SK-N-SH (cell line): ENCODE results near the gene C16orf95. TPM values are rescaled to one million over a fixed set of nuclear protein-coding genes. Genes with fewer than 3 reads are reported as not detected.

Experiments
- CTCF ChIA-PET: fragments of 300-600, 350-600 bp; formaldehyde crosslinking; extraction: SDS; loops from one replicate; lab custom pipeline; 2021; lab: Yijun Ruan, JAX
- POLR2A ChIA-PET: fragments of 350-600 bp; sonication (Branson Sonifier 250); formaldehyde crosslinking; extraction: SDS; loops from one replicate; lab custom pipeline; 2020; ENCODE audit warnings: antibody characterized with exemption, inconsistent platforms; lab: Yijun Ruan, JAX
- DNase-seq: peaks from one replicate; pipeline ENCODE4 v3.0.0; 2012
- H2AFZ ChIP-seq: fragments of 200-600 bp; sonication (generic); 2 replicates; pipeline ENCODE4 v1.8.1; 2016; ENCODE audit warnings: antibody characterized with exemption, mild to moderate bottlenecking, low read depth
- H3F3A ChIP-seq: fragments of 200-600 bp; sonication (generic); replicated peaks from 2 replicates; pipeline ENCODE3; 2016; ENCODE audit warnings: antibody characterized with exemption, mild to moderate bottlenecking; ENCODE audit not compliant: insufficient read depth
- H3K27ac ChIP-seq, 2 experiments: fragments of 200-500 bp in 1 of 2; fragments of 200-600 bp in 1 of 2; sonication (Bioruptor generic) in 1 of 2; sonication (generic), shearing (Covaris generic) in 1 of 2; 2 replicates each; pipeline versions ENCODE4 v1.5.1 to v1.6.1; 2014 to 2016; ENCODE audit warnings: low read depth in 2 of 2, inconsistent platforms in 1 of 2, low read length in 1 of 2, mild to moderate bottlenecking in 1 of 2, mixed read lengths in 1 of 2
- H3K27me3 ChIP-seq: fragments of 200-600 bp; sonication (generic), shearing (Covaris generic); 2 replicates; pipeline ENCODE4 v1.6.1; 2016; ENCODE audit warnings: mixed run types; ENCODE audit not compliant: insufficient read depth
- H3K36me3 ChIP-seq, 2 experiments: fragments of 200-500 bp in 1 of 2; fragments of 200-600 bp in 1 of 2; sonication (Bioruptor generic) in 1 of 2; sonication (generic) in 1 of 2; replicated peaks in 1 of 2; 2 replicates each; pipeline versions ENCODE3 to v1.5.1; 2014 to 2016; ENCODE audit warnings: low read length in 1 of 2, mild to moderate bottlenecking in 1 of 2; ENCODE audit not compliant: insufficient read depth in 2 of 2, control insufficient read depth in 1 of 2
- H3K4me1 ChIP-seq, 2 experiments: fragments of 200-500 bp in 1 of 2; fragments of 200-600 bp in 1 of 2; sonication (Bioruptor generic) in 1 of 2; sonication (generic), shearing (Covaris generic) in 1 of 2; 2 replicates each; pipeline versions ENCODE4 v1.5.1 to v1.6.1; 2014 to 2016; ENCODE audit warnings: low read depth in 1 of 2, low read length in 1 of 2, mixed run types in 1 of 2; ENCODE audit not compliant: insufficient read depth in 2 of 2, control insufficient read depth in 1 of 2
- H3K4me2 ChIP-seq: fragments of 200-600 bp; sonication (generic), shearing (Covaris generic); 2 replicates; pipeline ENCODE4 v1.6.1; 2017; ENCODE audit warnings: mixed run types
- H3K4me3 ChIP-seq, 2 experiments: fragments of 200-500 bp in 1 of 2; fragments of 200-600 bp in 1 of 2; sonication (Bioruptor generic) in 1 of 2; sonication (generic), shearing (Covaris generic) in 1 of 2; 2 replicates each; pipeline versions ENCODE4 v1.5.1 to v1.8.1; 2014 to 2016; ENCODE audit warnings: low read depth in 2 of 2, inconsistent platforms in 1 of 2, low read length in 1 of 2, mild to moderate bottlenecking in 1 of 2, mixed read lengths in 1 of 2, moderate library complexity in 1 of 2
- H3K79me2 ChIP-seq: fragments of 200-600 bp; sonication (generic); 2 replicates; pipeline ENCODE4 v1.8.1; 2017; ENCODE audit warnings: mild to moderate bottlenecking; ENCODE audit not compliant: insufficient read depth
- H3K9ac ChIP-seq: fragments of 200-600 bp; sonication (generic); 2 replicates; pipeline ENCODE4 v1.6.1; 2017; ENCODE audit warnings: mixed run types
- H3K9me2 ChIP-seq: fragments of 200-600 bp; sonication (generic); 2 replicates; pipeline ENCODE4 v1.6.1; 2017; ENCODE audit warnings: mixed run types
- H3K9me3 ChIP-seq: fragments of 200-600 bp; sonication (generic); 2 replicates; pipeline ENCODE4 v1.6.1; 2017; ENCODE audit warnings: mixed run types, mild to moderate bottlenecking, moderate library complexity
- H4K20me1 ChIP-seq: fragments of 200-600 bp; sonication (generic); 2 replicates; pipeline ENCODE4 v1.6.1; 2017; ENCODE audit warnings: mild to moderate bottlenecking, mixed run types; ENCODE audit not compliant: insufficient read depth
- EZH2phosphoT487 ChIP-seq: fragments of 200-600 bp; sonication (generic); IDR thresholded peaks from 2 replicates; pipeline ENCODE4 v1.6.1; 2017; ENCODE audit warnings: low read depth, mixed run types, mild to moderate bottlenecking, antibody characterized with exemption, moderate library complexity, borderline replicate concordance
- FOXM1 ChIP-seq: IDR thresholded peaks from 2 replicates; pipeline ENCODE4 v1.4.0; 2012; ENCODE audit warnings: low read depth, mild to moderate bottlenecking
- JUND ChIP-seq: IDR thresholded peaks from 2 replicates; pipeline ENCODE4 v1.4.0; 2012
- MEF2A ChIP-seq: IDR thresholded peaks from 2 replicates; pipeline ENCODE4 v1.4.0; 2012; ENCODE audit warnings: low read depth, borderline replicate concordance
- NFIC ChIP-seq: IDR thresholded peaks from 2 replicates; pipeline ENCODE4 v1.4.0; 2012; ENCODE audit warnings: borderline replicate concordance
- RAD21 ChIP-seq: IDR thresholded peaks from 2 replicates; pipeline ENCODE4 v1.6.1; 2012; ENCODE audit warnings: mild to moderate bottlenecking, low read length
- RCOR1 ChIP-seq: fragments of 150-350 bp; IDR thresholded peaks from 2 replicates; pipeline ENCODE4 v1.6.1; 2017; ENCODE audit warnings: antibody characterized with exemption, low read length
- REST ChIP-seq: IDR thresholded peaks from 2 replicates; pipeline ENCODE4 v1.6.1; 2012; ENCODE audit warnings: mild to moderate bottlenecking, low read depth, low read length, moderate library complexity
- SIN3A ChIP-seq: IDR thresholded peaks from 2 replicates; pipeline ENCODE4 v1.6.1; 2012; ENCODE audit warnings: low read depth, mild to moderate bottlenecking, low read length, moderate library complexity, borderline replicate concordance
- SMC3 ChIP-seq: IDR thresholded peaks from 2 replicates; pipeline ENCODE4 v1.6.1; 2012; ENCODE audit warnings: low read depth, low read length, improper control_type of control experiment
- TAF1 ChIP-seq: IDR thresholded peaks from 2 replicates; pipeline ENCODE4 v1.6.1; 2012; ENCODE audit warnings: low read depth, mild to moderate bottlenecking, low read length, moderate library complexity, borderline replicate concordance
- TCF12 ChIP-seq: IDR thresholded peaks from 2 replicates; pipeline ENCODE4 v1.4.0; 2012
- TEAD4 ChIP-seq: IDR thresholded peaks from 2 replicates; pipeline ENCODE4 v1.4.0; 2012; ENCODE audit warnings: mild to moderate bottlenecking, borderline replicate concordance; ENCODE audit not compliant: insufficient read depth
- YY1 ChIP-seq: IDR thresholded peaks from 2 replicates; pipeline ENCODE4 v1.4.0; 2012; ENCODE audit warnings: low read depth, mild to moderate bottlenecking
- WGBS: methylation state at CpG from one replicate; pipeline ENCODE4 v1.1.6; 2017; ENCODE audit warnings: low lambda C conversion rate; 5-methylcytosine and 5-hydroxymethylcytosine counted together
- polyA plus RNA-seq, 3 experiments: library from polyadenylated mRNA; depleted of rRNA; stranded (reverse); fragments of >200 nt; gene quantifications; 2 replicates each; pipeline ENCODE4 v1.2.3, GENCODE V29; 2012
- TF ChIP-seq, protein P1 (sequence below): IDR thresholded peaks from 2 replicates; pipeline ENCODE4; 2012
- TF ChIP-seq, protein P2 (sequence below): IDR thresholded peaks from 2 replicates; pipeline ENCODE4 v1.4.0; 2012; ENCODE audit warnings: low read depth, borderline replicate concordance
- TF ChIP-seq, protein P3 (sequence below): fragments of 200-600 bp; sonication (generic); IDR thresholded peaks from 2 replicates; pipeline ENCODE4 v1.6.1; 2017; ENCODE audit warnings: antibody characterized with exemption, mild to moderate bottlenecking, moderate library complexity

C16orf95 gene
- polyA plus RNA-seq, 1 of the 3 experiments (the other 2 are of a cell fraction), result 5.0 TPM

- H3K9me2 ChIP-seq, result no peaks in the 10 kb centered on the region
- no peak overlapping the region for H2AFZ ChIP-seq
- DNase-seq, result no peak
- H3K36me3 ChIP-seq, result peaks cover 6 to 9% of the 10 kb centered on the region in 2 experiments
- H3K27me3 ChIP-seq, result no peaks in the 10 kb centered on the region
- H3K4me3 ChIP-seq, result no peak overlapping the region
- H3K27ac ChIP-seq, result peak overlapping the region in 1 of 2 experiments; percentile 77; a peak in 2 of 4 replicates
- TF ChIP-seq SIN3A, result no peak
- TF ChIP-seq, protein P1, sequence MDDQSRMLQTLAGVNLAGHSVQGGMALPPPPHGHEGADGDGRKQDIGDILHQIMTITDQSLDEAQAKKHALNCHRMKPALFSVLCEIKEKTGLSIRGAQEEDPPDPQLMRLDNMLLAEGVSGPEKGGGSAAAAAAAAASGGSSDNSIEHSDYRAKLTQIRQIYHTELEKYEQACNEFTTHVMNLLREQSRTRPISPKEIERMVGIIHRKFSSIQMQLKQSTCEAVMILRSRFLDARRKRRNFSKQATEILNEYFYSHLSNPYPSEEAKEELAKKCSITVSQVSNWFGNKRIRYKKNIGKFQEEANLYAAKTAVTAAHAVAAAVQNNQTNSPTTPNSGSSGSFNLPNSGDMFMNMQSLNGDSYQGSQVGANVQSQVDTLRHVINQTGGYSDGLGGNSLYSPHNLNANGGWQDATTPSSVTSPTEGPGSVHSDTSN, result no peak
- TF ChIP-seq MEF2A, result no peak
- no peak for TF ChIP-seq RCOR1
- no peak for TF ChIP-seq REST
- no peak for TF ChIP-seq TEAD4
- no peak for TF ChIP-seq SMC3
- no peak for TF ChIP-seq NFIC
- no peak for TF ChIP-seq EZH2phosphoT487
- no peak for TF ChIP-seq TAF1
- no peak for TF ChIP-seq TCF12
- TF ChIP-seq FOXM1, result no peak
- TF ChIP-seq, protein P2, sequence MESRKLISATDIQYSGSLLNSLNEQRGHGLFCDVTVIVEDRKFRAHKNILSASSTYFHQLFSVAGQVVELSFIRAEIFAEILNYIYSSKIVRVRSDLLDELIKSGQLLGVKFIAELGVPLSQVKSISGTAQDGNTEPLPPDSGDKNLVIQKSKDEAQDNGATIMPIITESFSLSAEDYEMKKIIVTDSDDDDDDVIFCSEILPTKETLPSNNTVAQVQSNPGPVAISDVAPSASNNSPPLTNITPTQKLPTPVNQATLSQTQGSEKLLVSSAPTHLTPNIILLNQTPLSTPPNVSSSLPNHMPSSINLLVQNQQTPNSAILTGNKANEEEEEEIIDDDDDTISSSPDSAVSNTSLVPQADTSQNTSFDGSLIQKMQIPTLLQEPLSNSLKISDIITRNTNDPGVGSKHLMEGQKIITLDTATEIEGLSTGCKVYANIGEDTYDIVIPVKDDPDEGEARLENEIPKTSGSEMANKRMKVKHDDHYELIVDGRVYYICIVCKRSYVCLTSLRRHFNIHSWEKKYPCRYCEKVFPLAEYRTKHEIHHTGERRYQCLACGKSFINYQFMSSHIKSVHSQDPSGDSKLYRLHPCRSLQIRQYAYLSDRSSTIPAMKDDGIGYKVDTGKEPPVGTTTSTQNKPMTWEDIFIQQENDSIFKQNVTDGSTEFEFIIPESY, result no peak
- TF ChIP-seq RAD21, result no peak
- no peak for TF ChIP-seq JUND
- TF ChIP-seq, protein P3, sequence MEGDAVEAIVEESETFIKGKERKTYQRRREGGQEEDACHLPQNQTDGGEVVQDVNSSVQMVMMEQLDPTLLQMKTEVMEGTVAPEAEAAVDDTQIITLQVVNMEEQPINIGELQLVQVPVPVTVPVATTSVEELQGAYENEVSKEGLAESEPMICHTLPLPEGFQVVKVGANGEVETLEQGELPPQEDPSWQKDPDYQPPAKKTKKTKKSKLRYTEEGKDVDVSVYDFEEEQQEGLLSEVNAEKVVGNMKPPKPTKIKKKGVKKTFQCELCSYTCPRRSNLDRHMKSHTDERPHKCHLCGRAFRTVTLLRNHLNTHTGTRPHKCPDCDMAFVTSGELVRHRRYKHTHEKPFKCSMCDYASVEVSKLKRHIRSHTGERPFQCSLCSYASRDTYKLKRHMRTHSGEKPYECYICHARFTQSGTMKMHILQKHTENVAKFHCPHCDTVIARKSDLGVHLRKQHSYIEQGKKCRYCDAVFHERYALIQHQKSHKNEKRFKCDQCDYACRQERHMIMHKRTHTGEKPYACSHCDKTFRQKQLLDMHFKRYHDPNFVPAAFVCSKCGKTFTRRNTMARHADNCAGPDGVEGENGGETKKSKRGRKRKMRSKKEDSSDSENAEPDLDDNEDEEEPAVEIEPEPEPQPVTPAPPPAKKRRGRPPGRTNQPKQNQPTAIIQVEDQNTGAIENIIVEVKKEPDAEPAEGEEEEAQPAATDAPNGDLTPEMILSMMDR, result no peak
- TF ChIP-seq YY1, result no peak
- TF ChIP-seq, all 33 proteins: peak for 0
- peaks cover 3% of the 10 kb centered on the region for H3F3A ChIP-seq
- 95% methylated on average over 8 of the region's 8 CpGs for WGBS
- H3K9ac ChIP-seq, result no peak overlapping the region
- ChIA-PET CTCF (interaction anchor here (0.9 to 1.5 kb wide), 4 partner anchors 24 to 67 kb away, joined by 3 to 5 read pairs (median 4); partner anchors contain the start of gene FBXO31), POLR2A (interaction anchor here (1.6 kb wide), 1 partner anchor 33 kb away, joined by 4 read pairs; the partner anchor contains the start of gene C16orf95)
- no peaks in the 10 kb centered on the region for H3K9me3 ChIP-seq
- peaks cover 0 to 30% of the 10 kb centered on the region in 2 experiments; a peak in 3 of 4 replicates for H3K4me1 ChIP-seq
- peaks cover 14% of the 10 kb centered on the region; the same call in 1 of the 2 replicates for H3K79me2 ChIP-seq
- H4K20me1 ChIP-seq, result no peaks in the 10 kb centered on the region
- H3K4me2 ChIP-seq, result no peak overlapping the region
Measured at GRCh38 chr16:87350031-87350430, 32.8 kb upstream of the C16orf95 start.
